HG03196 (cell line): ENCODE results near the gene CACNB4.

Source experiments
- ATAC-seq: cut with Tn5 transposase; IDR thresholded peaks from one replicate; pipeline ENCODE4 v1.9.1; 2021; ENCODE audit not compliant: unreplicated experiment

Gene CACNB4

DNA sequence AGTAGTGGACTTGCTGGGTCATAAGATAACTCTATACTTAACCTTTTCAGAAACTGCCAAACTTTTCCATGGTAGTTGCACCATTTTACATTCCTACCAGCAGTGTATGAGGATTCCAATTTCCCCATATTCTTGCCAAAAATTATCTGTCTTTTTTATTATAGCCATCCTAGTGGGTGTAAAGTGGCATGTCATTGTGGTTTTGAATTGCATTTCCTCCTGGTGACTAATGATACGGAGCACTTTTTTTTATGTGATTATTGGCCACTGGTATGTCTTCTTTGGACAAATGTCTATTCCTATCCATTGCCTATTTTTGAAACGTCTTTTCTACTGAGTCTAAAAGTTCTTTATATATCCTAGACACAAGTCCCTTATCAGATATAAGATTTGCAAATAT is 44.3 kb downstream of the CACNB4 start:
- no peak for ATAC-seq

DNA sequence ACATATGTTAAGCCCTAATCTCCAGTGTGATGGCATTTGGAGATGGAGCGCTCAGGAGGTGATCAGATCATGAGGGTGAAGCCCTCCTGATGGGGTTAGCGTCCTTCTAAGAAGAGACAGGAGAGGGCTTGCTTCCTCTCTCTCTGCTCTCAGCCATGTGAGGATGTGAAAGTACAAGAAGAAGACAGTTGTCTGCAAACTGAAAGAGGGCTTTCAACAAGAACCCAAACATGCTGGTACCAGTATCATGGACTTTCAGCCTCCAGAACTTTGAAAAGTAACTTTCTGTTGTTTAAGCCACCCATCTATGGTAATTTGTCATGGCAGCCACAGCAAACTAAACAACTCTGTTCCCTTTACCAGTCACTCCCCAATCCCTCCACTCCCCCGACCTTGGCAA is 47.4 kb downstream of the CACNB4 start:
- ATAC-seq: no peak

DNA sequence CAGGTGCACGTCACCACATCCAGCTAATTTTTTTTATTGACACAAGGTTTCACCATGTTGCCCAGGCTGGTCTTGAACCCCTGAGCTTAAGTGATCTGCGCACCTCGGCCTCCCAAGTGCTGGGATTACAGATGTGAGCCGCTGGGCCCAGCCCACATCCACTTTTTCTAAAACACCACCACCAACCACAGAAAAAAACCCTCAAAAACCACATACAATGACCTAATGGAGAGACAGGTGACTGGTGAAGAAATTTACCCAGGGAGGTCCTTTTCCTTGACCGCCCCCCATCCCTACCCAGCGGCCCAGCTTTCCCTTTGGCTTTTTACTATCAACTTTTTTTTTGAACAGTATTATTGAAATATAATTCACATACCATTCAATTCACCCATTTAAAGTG is 47.9 kb downstream of the CACNB4 start:
- no peak for ATAC-seq

DNA sequence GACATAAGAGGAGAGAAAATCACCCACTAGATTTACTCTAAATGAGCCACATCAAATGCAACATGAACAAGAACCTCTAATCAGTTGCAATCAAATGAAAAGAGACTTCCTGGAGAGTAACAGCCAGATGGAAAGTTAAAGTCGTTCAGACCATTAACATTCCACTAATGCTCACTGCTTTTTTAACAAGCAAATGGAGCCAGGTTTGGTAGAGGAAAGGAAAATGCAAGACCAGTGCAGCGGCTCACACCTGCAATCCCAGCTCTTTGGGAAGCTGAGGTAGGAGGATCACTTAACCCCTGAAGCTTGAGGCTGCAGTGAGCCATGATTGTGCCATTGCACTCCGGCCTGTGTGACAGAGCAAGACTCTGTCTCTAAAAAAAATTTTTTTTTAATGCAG is 48.5 kb downstream of the CACNB4 start:
- ATAC-seq: no peak

DNA sequence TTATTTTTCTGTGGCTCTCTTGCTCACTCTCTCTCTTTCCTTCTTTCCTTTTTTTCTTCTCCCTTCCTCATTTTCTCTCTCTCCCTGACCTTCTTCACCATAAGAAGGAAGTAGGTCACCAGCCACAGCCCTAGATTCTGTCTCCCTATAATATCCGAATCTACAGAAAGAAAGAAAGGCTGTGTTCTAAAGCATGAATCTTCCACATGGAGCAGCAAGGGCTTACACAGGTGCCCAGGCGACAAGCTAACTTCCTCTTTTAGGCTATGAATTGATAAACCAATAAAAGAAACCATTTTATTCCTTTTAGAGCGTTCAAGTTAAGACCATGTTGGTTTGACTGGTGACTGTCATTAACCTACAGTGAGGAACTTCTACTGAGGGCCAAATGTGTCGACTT is 49.3 kb downstream of the CACNB4 start:
- no peak for ATAC-seq

DNA sequence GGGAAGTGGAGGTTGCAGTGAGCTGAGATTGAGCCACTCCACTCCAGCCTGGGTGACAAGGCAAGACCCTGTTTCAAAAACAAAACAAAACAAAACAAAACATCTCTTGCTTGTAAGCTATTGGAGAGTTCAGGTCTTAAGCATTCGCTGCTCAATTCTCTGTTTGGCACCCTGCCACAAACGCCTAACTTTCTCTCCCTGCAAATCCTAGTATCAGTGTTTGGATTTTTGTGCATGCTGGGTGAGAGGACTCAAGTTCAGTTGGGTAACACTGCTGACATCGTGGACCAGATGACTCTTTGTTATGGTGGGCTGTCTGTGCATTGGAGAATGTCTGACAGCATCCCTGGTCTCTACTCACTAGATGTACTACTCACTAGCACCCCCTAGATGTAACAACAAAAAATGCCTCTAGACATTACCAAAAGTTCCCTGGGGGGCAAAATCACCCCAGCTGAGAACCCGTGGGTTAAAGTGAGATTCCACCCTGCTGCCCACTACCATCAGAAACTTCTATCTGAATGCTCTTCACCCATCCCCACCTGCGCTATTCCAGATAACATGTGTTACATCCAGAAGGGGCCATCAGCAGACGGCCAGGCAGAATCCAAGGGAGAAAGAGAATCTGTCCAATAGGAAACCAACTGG is 50.9 kb downstream of the CACNB4 start:
- ATAC-seq: no peak

DNA sequence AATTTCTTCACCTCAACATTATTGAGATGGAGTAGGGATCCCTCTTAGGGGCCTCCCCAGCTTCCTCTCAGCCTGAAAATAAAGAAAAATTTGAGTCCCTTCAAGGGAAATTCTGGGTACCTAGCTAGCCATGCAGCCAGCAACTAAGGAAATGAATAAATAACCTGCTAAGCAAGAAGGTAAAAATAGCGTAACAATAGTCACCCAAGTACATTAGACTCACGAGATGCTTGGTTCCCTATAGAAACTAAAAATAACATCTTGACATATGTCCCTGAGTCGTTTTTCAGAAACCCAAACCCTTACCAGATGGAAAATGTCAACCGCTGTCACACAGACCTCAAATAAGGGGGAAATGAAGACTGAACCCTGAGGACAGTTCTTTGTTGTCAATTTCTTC is 51.9 kb downstream of the CACNB4 start:
- peak; percentile 68 for ATAC-seq

DNA sequence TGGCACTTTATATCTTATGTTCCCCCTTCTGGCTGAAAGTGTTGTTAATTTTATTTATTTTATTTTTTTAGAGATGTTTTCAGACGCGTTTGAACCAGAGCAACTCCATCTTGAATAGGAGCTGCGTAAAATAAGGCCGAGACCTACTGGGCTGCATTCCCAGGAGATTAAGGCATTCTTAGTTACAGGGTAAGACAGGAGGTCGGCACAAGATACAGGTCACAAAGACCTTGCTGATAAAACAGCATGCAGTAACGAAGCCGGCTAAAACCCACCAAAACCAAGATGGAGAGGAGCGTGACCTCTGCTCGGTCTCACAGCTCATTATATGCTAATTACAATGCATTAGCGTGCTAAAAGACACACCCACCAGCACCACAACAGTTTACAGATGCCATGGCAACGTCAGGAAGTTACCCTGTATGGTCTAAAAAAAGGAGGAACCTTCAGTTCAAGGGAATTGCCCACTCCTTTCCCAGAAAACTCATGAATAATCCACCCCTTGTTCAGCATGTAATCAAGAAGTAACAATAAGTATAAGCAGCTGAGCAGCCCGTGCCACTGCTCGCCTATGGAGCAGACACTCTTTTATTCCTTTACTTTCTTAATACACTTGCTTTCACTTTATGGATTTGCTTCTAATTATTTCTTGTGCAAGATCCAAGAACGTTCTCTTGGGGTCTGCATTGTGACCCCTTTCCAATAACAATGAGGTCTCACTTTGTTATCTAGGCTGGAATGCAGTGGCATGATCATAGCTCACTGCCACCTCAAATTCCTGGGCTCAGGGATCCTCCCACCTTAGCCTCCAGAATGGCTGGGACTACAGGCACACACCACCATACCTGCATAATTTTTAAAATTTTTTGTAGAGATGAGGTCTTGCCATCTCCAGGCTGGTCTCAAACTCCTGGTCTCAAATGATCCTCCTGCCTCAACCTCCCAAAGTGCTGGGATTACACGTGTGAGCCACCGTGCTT is 55.9 kb downstream of the CACNB4 start:
- ATAC-seq: no peak

DNA sequence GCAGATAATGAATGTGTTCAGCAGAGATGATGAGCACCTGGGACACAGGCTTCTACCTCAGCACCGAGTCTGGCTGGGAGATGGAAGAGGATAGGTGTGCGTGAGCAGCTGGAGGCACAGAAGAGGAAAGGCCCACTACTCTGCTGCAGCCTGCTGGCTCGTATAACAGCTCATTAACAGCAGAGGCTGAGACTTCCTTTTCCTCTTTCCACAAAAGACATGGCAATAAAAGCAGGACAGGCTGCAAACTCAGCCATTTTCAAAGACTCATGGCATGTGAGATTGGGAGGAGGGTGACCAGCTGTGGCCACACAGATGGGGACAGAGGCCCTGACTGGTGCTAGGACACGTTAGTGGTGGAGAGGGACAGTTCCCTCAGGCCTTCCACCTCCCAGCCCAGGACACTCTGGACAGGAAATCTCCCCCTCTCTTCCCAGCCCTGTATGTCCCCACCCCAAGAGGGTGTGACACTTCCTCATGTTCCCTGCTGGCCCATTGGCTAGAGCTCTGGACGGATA is 60.3 kb downstream of the CACNB4 start:
- no peak for ATAC-seq

DNA sequence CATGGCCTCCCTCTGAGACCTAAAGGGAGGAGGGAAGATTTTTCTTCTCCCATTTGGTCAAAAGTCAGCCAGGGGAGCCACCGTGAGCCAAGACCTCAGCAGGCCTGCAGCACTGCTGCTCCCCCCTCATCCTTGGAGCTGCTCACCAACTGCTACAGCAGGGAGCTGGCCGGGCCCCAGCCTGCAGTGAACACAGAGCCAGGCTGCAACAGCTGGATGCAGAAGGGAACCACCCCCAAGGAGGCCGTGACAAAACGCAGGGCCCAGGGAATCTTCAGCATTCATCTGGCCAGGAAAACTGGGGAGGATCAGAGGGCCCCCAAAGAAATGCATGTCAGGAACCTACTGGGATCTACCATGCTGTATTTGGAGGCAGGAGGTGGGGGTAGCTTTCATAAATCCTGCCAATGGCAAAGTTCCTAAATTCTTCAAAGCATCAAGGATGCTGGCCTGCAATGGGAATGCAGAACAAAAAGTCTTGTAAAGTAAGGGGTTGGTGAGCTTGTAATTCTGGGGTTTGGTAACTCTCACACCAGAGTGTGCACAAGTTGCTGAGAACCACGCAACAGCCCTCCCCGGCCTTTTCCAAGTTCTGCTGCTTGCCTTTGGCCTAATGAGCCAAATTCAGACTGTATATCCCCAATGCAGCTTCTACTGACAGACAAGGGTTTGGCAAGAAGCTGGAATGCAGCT is 61.0 kb downstream of the CACNB4 start:
- ATAC-seq: no peak

DNA sequence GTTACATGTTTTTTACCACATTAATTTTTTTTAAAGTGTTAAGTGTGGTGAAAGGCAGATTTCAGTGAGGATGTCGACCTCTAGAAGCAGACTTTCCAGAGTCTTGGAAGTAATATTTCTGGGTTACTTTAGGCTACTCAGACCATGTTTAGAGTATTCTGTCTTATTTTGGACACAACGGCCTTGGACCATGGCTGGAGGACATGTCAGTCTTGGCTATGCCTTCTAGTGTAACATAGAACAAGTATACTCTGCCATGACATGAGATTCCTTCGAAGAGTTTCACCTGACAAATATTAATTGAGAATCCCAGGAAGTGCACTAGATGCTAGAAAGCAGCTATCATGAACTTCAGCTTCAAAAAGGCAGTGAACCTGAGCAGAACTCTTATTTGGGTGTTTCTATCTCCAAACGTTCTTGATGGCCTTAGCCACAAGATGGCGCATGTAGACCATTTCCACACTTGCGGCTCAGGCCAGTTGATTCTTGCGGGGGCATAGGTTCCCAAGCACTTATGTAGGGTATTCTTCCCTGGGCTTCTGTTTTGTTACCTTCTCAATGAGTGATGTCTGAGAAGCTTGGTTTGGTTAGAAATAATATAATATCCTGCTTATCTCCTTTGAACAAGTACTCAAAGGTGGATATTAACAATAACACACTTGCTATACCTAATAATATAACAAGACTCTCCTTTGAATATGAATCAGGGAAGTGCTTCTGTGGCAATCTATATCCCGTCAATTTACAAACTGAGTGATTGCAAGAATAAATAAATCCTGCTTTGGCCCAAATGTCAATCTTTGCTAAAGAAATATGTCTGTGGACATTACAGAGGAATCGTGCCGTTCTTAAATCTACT is 62.0 kb downstream of the CACNB4 start:
- peak; percentile 85 for ATAC-seq

DNA sequence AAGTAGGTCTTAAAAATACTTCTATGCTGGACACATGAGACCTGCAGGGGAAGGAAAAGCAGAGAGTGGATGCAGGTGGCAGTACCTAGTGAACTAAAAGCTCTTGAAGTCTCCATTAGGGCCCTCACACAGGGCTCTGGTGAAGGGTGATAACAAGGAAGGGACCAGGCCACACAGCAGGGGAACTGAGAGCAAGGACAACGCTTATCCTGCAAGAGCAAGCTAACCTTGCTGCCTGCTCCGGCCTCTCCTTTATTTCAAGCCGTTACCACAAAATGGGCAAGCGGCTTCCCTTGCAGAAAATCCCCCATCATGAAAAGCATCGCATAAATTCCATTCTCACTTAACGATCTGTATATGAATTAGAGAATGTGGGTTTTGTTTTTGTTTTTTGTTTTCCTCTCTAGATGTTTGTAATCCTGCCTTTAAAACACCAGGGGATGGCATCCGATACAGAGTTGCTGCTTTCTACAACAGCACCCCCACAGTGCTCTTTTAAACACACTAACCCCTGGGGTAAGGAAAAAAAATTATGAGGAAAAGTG is 64.5 kb downstream of the CACNB4 start:
- ATAC-seq: no peak

DNA sequence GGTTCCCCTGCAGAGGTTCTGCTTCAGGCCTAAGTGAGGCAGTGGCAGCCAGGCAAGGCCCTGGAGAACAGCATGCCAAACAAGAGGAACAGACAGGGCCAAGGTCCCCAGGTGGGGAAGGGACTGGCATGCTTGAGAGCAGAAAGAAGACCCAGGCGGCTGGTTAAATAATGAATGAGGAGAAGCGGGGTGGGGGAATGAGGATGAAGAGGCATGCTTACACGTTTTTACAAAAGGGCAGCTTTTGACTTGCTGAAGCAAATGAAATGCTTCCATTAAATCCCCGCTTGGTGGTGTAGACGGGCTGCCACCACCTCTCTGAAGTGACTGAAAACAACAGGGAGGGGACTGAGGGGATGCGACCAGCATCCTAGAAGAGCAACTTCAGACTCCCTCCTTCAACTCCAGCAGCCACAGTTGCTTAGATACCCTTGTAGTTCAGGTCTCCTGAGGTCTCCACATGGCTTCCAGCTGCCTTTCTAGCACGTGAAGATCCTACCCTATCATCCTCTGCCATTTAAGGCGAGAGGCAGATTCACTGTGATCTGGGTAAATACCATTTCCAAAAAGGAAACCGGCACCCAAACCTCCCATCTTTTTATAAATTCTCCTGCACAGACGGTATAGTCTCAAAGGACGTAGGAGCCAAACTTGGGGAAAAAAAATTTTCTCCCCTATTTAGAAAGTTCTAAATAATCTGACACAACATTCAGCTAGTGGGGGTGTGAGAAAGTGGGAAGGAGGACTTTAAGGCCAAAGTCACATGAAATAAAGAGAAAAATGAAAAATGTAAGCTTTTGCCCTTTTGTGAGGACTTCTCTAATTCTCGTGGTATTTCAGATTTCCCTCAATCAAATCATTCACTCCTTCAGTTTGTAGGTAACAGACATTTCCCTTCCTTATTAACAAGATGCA is 65.6 kb downstream of the CACNB4 start:
- ATAC-seq: no peak

DNA sequence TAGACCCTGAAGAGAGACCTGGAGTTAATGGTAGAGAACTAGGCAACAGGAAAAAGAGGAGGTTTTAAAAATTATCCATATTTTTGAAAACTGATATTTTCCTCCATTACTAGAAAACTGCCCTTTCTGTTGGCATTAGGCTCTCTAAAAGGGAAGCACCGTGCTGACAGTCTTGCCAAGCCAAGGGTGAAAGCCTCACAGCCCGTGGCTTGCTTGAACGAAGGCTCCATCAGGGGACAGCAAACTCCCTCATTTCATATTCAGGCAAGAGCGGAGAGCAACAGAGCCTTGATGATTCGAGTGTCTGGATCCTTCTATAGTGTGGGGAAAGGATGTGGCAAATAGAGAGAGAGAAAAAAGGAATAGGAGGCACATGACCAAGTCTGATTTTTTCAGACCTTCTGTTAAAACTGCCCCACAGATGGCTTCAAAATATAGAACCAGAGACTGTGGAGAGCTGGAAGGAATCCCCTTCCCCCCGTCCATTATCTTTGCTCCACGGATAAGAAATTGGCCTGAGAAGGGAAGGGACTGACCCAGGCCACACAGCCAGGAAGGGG is 67.0 kb downstream of the CACNB4 start:
- ATAC-seq: no peak

DNA sequence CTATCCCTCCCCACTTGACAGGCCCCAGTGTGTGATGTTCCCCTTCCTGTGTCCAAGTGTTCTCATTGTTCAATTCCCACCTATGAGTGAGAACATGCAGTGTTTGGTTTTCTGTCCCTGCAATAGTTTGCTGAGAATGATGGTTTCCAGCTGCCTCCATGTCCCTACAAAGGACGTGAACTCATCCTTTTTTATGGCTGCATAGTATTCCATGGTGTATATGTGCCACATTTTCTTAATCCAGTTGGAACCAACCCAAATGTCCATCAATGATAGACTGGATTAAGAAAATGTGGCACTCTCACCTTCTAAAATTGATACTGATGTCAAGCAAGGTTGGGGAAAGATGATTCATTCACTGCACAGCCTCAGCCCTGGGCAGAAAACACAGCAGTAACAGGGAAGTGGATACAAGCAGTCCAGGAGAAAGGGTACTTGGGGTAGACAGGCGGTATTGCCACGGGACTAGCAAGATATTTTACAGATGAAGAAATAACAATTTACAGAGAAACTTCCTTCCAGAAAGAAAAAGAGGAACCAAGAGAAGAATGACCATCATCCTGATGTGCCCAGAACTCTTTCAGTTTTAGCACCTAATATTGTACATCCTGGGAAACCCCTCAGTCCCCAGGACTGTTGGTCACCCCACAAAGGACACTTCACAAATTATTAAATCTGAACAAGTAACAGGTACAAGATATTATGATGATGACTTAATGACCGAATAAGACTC is 68.1 kb downstream of the CACNB4 start:
- peak; percentile 45 for ATAC-seq

DNA sequence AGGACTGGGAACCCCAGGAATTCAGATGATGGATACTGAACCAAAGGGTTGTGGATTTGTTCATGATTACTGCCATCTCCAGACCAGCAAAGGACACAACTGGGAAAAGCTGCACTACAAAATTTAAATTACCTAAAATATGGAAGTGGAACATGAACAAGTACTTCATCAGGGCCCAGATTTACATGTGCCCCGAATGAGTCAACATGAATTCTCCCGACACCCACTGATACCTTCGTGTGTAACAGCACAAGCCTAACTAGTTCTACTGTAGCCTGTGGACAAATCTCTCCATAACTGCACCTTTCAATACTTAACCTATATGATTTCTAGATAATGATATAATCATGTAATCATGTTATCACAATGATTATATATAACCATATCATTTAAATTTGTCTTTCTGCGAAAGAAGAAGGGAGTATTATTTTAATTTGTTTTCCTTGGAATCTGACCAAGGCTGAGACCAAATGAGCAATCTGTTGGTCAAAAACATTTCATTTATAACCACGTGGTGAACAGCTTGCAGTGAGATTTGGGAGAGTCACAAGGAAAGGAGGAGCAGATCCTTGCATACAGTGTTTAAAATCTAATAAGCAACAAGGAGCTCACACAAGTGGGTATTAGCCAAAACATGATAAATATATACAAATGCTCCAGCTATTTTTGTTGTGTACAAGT is 70.5 kb downstream of the CACNB4 start:
- no peak for ATAC-seq

DNA sequence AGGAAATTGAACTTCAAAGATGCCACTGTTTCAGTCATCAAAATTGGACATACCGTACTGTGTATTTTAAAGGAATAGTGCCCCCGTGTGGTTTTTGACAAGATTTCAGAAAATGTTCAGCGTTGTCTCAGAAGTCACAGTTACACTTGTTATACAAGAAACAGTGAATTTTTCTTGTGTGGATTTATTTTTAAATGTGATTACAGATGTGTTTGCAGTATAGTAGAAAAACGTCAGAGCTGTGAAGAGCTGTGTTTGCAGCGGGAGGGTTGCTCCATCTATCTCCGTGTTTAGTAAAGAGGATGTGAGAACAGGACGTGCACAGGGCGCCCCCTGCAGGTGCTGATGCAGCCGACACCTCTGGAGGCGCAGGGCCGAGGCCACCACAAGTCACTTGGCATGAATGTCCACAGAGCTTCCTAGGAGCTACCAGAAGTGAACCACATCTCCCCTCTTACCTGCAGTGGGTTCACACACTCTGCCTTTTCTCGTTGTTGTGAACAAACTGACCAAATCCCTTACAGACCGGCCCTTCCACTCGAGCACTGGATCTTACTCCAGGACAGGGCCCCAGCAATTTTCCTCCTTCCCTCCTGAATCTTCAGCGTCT is 73.1 kb downstream of the CACNB4 start:
- peak; percentile 91 for ATAC-seq
